ENCODE measurements around the gene PCDHGC3. TPM values are rescaled to one million over a fixed set of nuclear protein-coding genes. Genes with fewer than 3 reads are reported as not detected.

PCDHGC3 gene
- 5.0 to 6.6 TPM (median 5.7 TPM) in 5 replicates for total RNA-seq (2022; extraction: Qiagen RNA extraction)

GRCh38 chr5:141475625-141476131, at the start of gene PCDHGC3:
Gene PCDHGC3 (plus strand): TSS chr5:141475966. CDS start chr5:141476117, 151 bp downstream.

GRCh38 chr5:141430332-141431113, 45.2 kb upstream of the PCDHGC3 start, which contains the start of gene PCDHGA12:
Gene PCDHGA12 (plus strand): TSS chr5:141430507. CDS start chr5:141430760, 253 bp downstream.

GRCh38 chr5:141484641-141485311, 9.0 kb downstream of the PCDHGC3 start, which contains the start of gene PCDHGC4:
Gene PCDHGC4 (plus strand): TSS chr5:141485030. CDS start chr5:141485174, 144 bp downstream.

GRCh38 chr5:141488591-141489561, 13.1 kb downstream of the PCDHGC3 start, which contains the start of gene PCDHGC5:
Gene PCDHGC5 (plus strand): TSS chr5:141489081. CDS start chr5:141489241, 160 bp downstream.

Other genes starting within 250 kb of the PCDHGC3 start
- 0.03 to 0.13 TPM (median 0.07 TPM) in 5 replicates for gene PCDHB15, start 230.6 kb upstream of the PCDHGC3 start, total RNA-seq (2022; extraction: Qiagen RNA extraction)
- gene SLC25A2, start 171.9 kb upstream of the PCDHGC3 start, total RNA-seq (2022; extraction: Qiagen RNA extraction): not detected in 5 replicates
- 59.3 to 79.3 TPM (median 67.9 TPM) in 5 replicates for gene TAF7, start 155.2 kb upstream of the PCDHGC3 start, total RNA-seq (2022; extraction: Qiagen RNA extraction)
- 0.23 to 0.32 TPM (median 0.27 TPM) in 5 replicates for gene PCDHGA1, start 145.5 kb upstream of the PCDHGC3 start, total RNA-seq (2022; extraction: Qiagen RNA extraction)
- gene PCDHGA2, start 137.2 kb upstream of the PCDHGC3 start, total RNA-seq (2022; extraction: Qiagen RNA extraction): 0.40 to 0.74 TPM (median 0.53 TPM) in 5 replicates
- gene PCDHGA3, start 132.1 kb upstream of the PCDHGC3 start, total RNA-seq (2022; extraction: Qiagen RNA extraction): 0.02 to 0.03 TPM in 2 of 5 replicates, not detected in the others
- gene PCDHGB1, start 125.9 kb upstream of the PCDHGC3 start, total RNA-seq (2022; extraction: Qiagen RNA extraction): 1.4 to 1.9 TPM (median 1.7 TPM) in 5 replicates
- gene PCDHGA4, start 120.9 kb upstream of the PCDHGC3 start, total RNA-seq (2022; extraction: Qiagen RNA extraction): 0.06 to 0.13 TPM (median 0.11 TPM) in 5 replicates
- gene PCDHGB2, start 116.0 kb upstream of the PCDHGC3 start, total RNA-seq (2022; extraction: Qiagen RNA extraction): 0.05 to 0.08 TPM (median 0.07 TPM) in 5 replicates
- 0.13 to 0.17 TPM (median 0.16 TPM) in 5 replicates for gene PCDHGA5, start 111.8 kb upstream of the PCDHGC3 start, total RNA-seq (2022; extraction: Qiagen RNA extraction)
- gene PCDHGB3, start 105.7 kb upstream of the PCDHGC3 start, total RNA-seq (2022; extraction: Qiagen RNA extraction): 0.11 to 0.23 TPM (median 0.14 TPM) in 5 replicates
- gene PCDHGA6, start 102.1 kb upstream of the PCDHGC3 start, total RNA-seq (2022; extraction: Qiagen RNA extraction): 0.11 to 0.28 TPM (median 0.24 TPM) in 5 replicates
- gene PCDHGA7, start 93.2 kb upstream of the PCDHGC3 start, total RNA-seq (2022; extraction: Qiagen RNA extraction): 0.71 to 1.2 TPM (median 0.76 TPM) in 5 replicates
- gene PCDHGB4, start 88.3 kb upstream of the PCDHGC3 start, total RNA-seq (2022; extraction: Qiagen RNA extraction): 0.81 to 1.0 TPM (median 0.92 TPM) in 5 replicates
- 0.02 to 0.03 TPM (median 0.02 TPM) in 4 of 5 replicates, not detected in the other for gene PCDHGA8, start 83.3 kb upstream of the PCDHGC3 start, total RNA-seq (2022; extraction: Qiagen RNA extraction)
- 1.9 to 2.5 TPM (median 2.2 TPM) in 5 replicates for gene PCDHGB5, start 78.0 kb upstream of the PCDHGC3 start, total RNA-seq (2022; extraction: Qiagen RNA extraction)
- 0.03 to 0.05 TPM (median 0.05 TPM) in 5 replicates for gene PCDHGA9, start 73.2 kb upstream of the PCDHGC3 start, total RNA-seq (2022; extraction: Qiagen RNA extraction)
- gene PCDHGB6, start 67.9 kb upstream of the PCDHGC3 start, total RNA-seq (2022; extraction: Qiagen RNA extraction): 0.09 to 0.13 TPM (median 0.10 TPM) in 5 replicates
- gene PCDHGA10, start 63.0 kb upstream of the PCDHGC3 start, total RNA-seq (2022; extraction: Qiagen RNA extraction): 0.02 to 0.03 TPM in 2 of 5 replicates, not detected in the others
- 0.03 to 0.13 TPM (median 0.07 TPM) in 3 of 5 replicates, not detected in the others for gene PCDHGB7, start 58.3 kb upstream of the PCDHGC3 start, total RNA-seq (2022; extraction: Qiagen RNA extraction)
- not detected in 5 replicates for gene PCDHGA11, start 54.9 kb upstream of the PCDHGC3 start, total RNA-seq (2022; extraction: Qiagen RNA extraction)
- 0.01 TPM in 1 of 5 replicates, not detected in the others for gene PCDHGA12, start 45.5 kb upstream of the PCDHGC3 start, total RNA-seq (2022; extraction: Qiagen RNA extraction)
- 0.02 to 0.07 TPM in 2 of 5 replicates, not detected in the others for gene PCDHGC4, start 9.1 kb downstream of the PCDHGC3 start, total RNA-seq (2022; extraction: Qiagen RNA extraction)
- 0.02 to 0.03 TPM in 2 of 5 replicates, not detected in the others for gene PCDHGC5, start 13.1 kb downstream of the PCDHGC3 start, total RNA-seq (2022; extraction: Qiagen RNA extraction)
- 87.8 to 96.8 TPM (median 93.1 TPM) in 5 replicates for gene DIAPH1, start 143.0 kb downstream of the PCDHGC3 start, total RNA-seq (2022; extraction: Qiagen RNA extraction)
- gene HDAC3, start 160.9 kb downstream of the PCDHGC3 start, total RNA-seq (2022; extraction: Qiagen RNA extraction): 44.8 to 50.8 TPM (median 47.2 TPM) in 5 replicates
- 4.0 to 5.2 TPM (median 4.6 TPM) in 5 replicates for gene RELL2, start 161.0 kb downstream of the PCDHGC3 start, total RNA-seq (2022; extraction: Qiagen RNA extraction)
- gene FCHSD1, start 175.5 kb downstream of the PCDHGC3 start, total RNA-seq (2022; extraction: Qiagen RNA extraction): 6.8 to 10.3 TPM (median 9.6 TPM) in 5 replicates
- gene ARAP3, start 206.3 kb downstream of the PCDHGC3 start, total RNA-seq (2022; extraction: Qiagen RNA extraction): 3.3 to 4.8 TPM (median 4.1 TPM) in 5 replicates

Measured in A549 treated with AZD2906 at 1 μM for 4 hours (cell line).